ENCODE results near the gene LTB. TPM values are rescaled to one million over a fixed set of nuclear protein-coding genes. Genes with fewer than 3 reads are reported as not detected.

LTB gene
- total RNA-seq, 1 experiment from 2014 or later = not detected

GRCh38 chr6:31546958-31547726 lies 35.1 kb downstream of the LTB start, which contains the start of gene NFKBIL1:
NFKBIL1 (plus strand) TSS chr6:31547608; CDS start chr6:31547695, 87 bp downstream.
- ChIA-PET CTCF (interaction anchor here (0.5 to 3.9 kb wide), 7 partner anchors 49 to 550 kb away, joined by 3 to 31 read pairs (median 7); no protein-coding TSS in a partner anchor), POLR2A (ENCODE audit: low non-redundant PET) (interaction anchor here (0.5 to 0.6 kb wide), 4 partner anchors 19 to 353 kb away, joined by 3 to 15 read pairs (median 10); no protein-coding TSS in a partner anchor)
- peak; percentile 99 for DNase-seq (ENCODE audit: low spot score)
- peaks cover 11% of the 10 kb centered on the region for H3K4me1 ChIP-seq (ENCODE audit: insufficient read depth, low read length, poor library complexity, severe bottlenecking)
- intact Hi-C loops (cut with micrococcal nuclease; ENCODE audit: unreplicated experiment) = loop anchor here (1.0 to 10.0 kb wide), 4 partner anchors 51 to 348 kb away; partner anchors contain the start of genes APOM, BAG6, CLIC1 and EHMT2
- peak within 1 kb of the TSS; percentile 47 for H3K4me3 ChIP-seq (ENCODE audit: low read depth, low read length, poor library complexity, severe bottlenecking)
- no peaks in the 10 kb centered on the region for H3K9me3 ChIP-seq (ENCODE audit: low read depth, low read length, poor library complexity, severe bottlenecking)
- H3K27me3 ChIP-seq (replicated peaks; ENCODE audit: insufficient read depth, low read depth, low read length, poor library complexity) = no peaks in the 10 kb centered on the region
- BruUV-seq (replicated peaks) = no TSS peak
- H3K36me3 ChIP-seq (ENCODE audit: insufficient read depth, low read length, poor library complexity, severe bottlenecking) = peaks cover 4% of the 10 kb centered on the region
- H3K27ac ChIP-seq (ENCODE audit: low read depth, low read length, poor library complexity, severe bottlenecking) = peak within 1 kb of the TSS; percentile 71
- TF ChIP-seq CTCF (conservative IDR thresholded peaks at IDR 0.05; ENCODE audit: low read depth, low read length) = no peak
- TF ChIP-seq EZH2 (IDR thresholded peaks at IDR 0.05; ENCODE audit: borderline replicate concordance, low read depth, low read length, poor library complexity, severe bottlenecking) = no peak

- peak within 1 kb of the TSS; percentile 47 for H3K4me3 ChIP-seq (ENCODE audit: low read depth, low read length, poor library complexity, severe bottlenecking)
- intact Hi-C loops (cut with micrococcal nuclease; ENCODE audit: unreplicated experiment) = loop anchor here (1.0 to 10.0 kb wide), 4 partner anchors 52 to 348 kb away; partner anchors contain the start of genes APOM, BAG6, CLIC1 and EHMT2
- H3K27me3 ChIP-seq (replicated peaks; ENCODE audit: insufficient read depth, low read depth, low read length, poor library complexity) = no peaks in the 10 kb centered on the region
- DNase-seq (ENCODE audit: low spot score) = peak; percentile 96
- no peaks in the 10 kb centered on the region for H3K9me3 ChIP-seq (ENCODE audit: low read depth, low read length, poor library complexity, severe bottlenecking)
- ChIA-PET CTCF (interaction anchor here (0.6 to 3.9 kb wide), 4 partner anchors 17 to 550 kb away, joined by 3 to 31 read pairs (median 8); partner anchors contain the start of gene MCCD1), POLR2A (ENCODE audit: low non-redundant PET) (interaction anchor here (0.5 kb wide), 1 partner anchor 135 kb away, joined by 3 read pairs; no protein-coding TSS in a partner anchor)
- peaks cover 11% of the 10 kb centered on the region for H3K4me1 ChIP-seq (ENCODE audit: insufficient read depth, low read length, poor library complexity, severe bottlenecking)
- BruUV-seq (replicated peaks) = no TSS peak
- H3K36me3 ChIP-seq (ENCODE audit: insufficient read depth, low read length, poor library complexity, severe bottlenecking) = peaks cover 4% of the 10 kb centered on the region
- peak within 1 kb of the TSS; percentile 71 for H3K27ac ChIP-seq (ENCODE audit: low read depth, low read length, poor library complexity, severe bottlenecking)
- no peak for TF ChIP-seq EZH2 (IDR thresholded peaks at IDR 0.05; ENCODE audit: borderline replicate concordance, low read depth, low read length, poor library complexity, severe bottlenecking)
- peak; percentile 99 for TF ChIP-seq CTCF (conservative IDR thresholded peaks at IDR 0.05; ENCODE audit: low read depth, low read length)
Measured at GRCh38 chr6:31546339-31546957, 35.8 kb downstream of the LTB start, which contains the start of gene ATP6V1G2. ATP6V1G2 (minus strand) TSS chr6:31546608; CDS start chr6:31546559, 49 bp downstream.

- Histone ChIP-seq H3K27ac (ENCODE audit: low read depth, low read length, poor library complexity, severe bottlenecking) (no peak overlapping the region), H3K4me1 (ENCODE audit: insufficient read depth, low read length, poor library complexity, severe bottlenecking) (peaks cover 13% of the 10 kb centered on the region), H3K4me3 (ENCODE audit: low read depth, low read length, poor library complexity, severe bottlenecking) (no peak overlapping the region), H3K9me3 (ENCODE audit: low read depth, low read length, poor library complexity, severe bottlenecking) (no peaks in the 10 kb centered on the region), H3K27me3 (replicated peaks; ENCODE audit: insufficient read depth, low read depth, low read length, poor library complexity) (no peaks in the 10 kb centered on the region), H3K36me3 (ENCODE audit: insufficient read depth, low read length, poor library complexity, severe bottlenecking) (peaks cover 7% of the 10 kb centered on the region)
- CTCF ChIA-PET = interaction anchor here (3.9 kb wide), 1 partner anchor 53 kb away, joined by 31 read pairs; no protein-coding TSS in a partner anchor
- POLR2A ChIA-PET (ENCODE audit: low non-redundant PET) = no interaction called here
- no peak for DNase-seq (ENCODE audit: low spot score)
- intact Hi-C loops (cut with micrococcal nuclease; ENCODE audit: unreplicated experiment) = loop anchor here (10.0 kb wide), 3 partner anchors 110 to 350 kb away; partner anchors contain the start of genes APOM, BAG6, CLIC1 and EHMT2
- BruUV-seq (replicated peaks) = no TSS peak
- TF ChIP-seq CTCF (conservative IDR thresholded peaks at IDR 0.05; ENCODE audit: low read depth, low read length) (no peak), EZH2 (IDR thresholded peaks at IDR 0.05; ENCODE audit: borderline replicate concordance, low read depth, low read length, poor library complexity, severe bottlenecking) (no peak)
Measured at GRCh38 chr6:31545291-31545690, 36.9 kb downstream of the LTB start.

Data from A673 (cell line).